PFSK-1 (cell line): ENCODE results near the gene GHRHR.

ENCODE experiments used
- FOXP2 ChIP-seq: optimal IDR thresholded peaks from 2 replicates; pipeline ENCODE3; 2011; ENCODE audit warnings: borderline replicate concordance, control low read depth, inconsistent platforms; ENCODE audit not compliant: insufficient read depth; ENCODE audit errors: extremely low read length, extremely low read depth
- POLR2AphosphoS5 ChIP-seq: IDR thresholded peaks from 2 replicates; pipeline ENCODE4 v1.6.1; 2012; ENCODE audit warnings: low read depth, mild to moderate bottlenecking, control low read depth, low read length, moderate library complexity
- REST ChIP-seq, 2 experiments: IDR thresholded peaks; 2 replicates each; pipeline versions ENCODE4 v1.6.1 to v1.8.0; 2011 to 2012; ENCODE audit warnings: low read depth in 2 of 2, low read length in 2 of 2, control low read depth in 1 of 2, inconsistent platforms in 1 of 2, mild to moderate bottlenecking in 1 of 2, moderate library complexity in 1 of 2; ENCODE audit not compliant: insufficient read depth in 1 of 2
- SIN3A ChIP-seq: IDR thresholded peaks from 2 replicates; pipeline ENCODE4 v1.6.1; 2012; ENCODE audit warnings: mild to moderate bottlenecking, low read length, moderate library complexity, borderline replicate concordance; ENCODE audit not compliant: insufficient read depth
- TAF1 ChIP-seq: IDR thresholded peaks from 2 replicates; pipeline ENCODE4 v1.6.1; 2012; ENCODE audit warnings: low read length, control low read depth, borderline replicate concordance; ENCODE audit not compliant: insufficient read depth

GRCh38 chr7:30923774-30924413 lies 39.9 kb upstream of the GHRHR start:
- TF ChIP-seq REST (IDR thresholded peaks at IDR 0.05; ENCODE audit: insufficient read depth in 1 of 2, low read depth in 2 of 2, low read length in 2 of 2) (no peak), SIN3A (no peak), TAF1 (no peak), POLR2AphosphoS5 (no peak), FOXP2 (no peak)
